Panc1 (cell line): ENCODE measurements around the gene CFDP1. TPM values are rescaled to one million over a fixed set of nuclear protein-coding genes. Genes with fewer than 3 reads are reported as not detected.

Experiments
- ATAC-seq: fragments of 200-7000 bp; cut with Tn5 transposase; 2 replicates; pipeline ENCODE4 v1.9.1; 2020; ENCODE audit warnings: mild to moderate bottlenecking, moderate library complexity
- BruUV-seq: library from RNA; stranded (reverse); fragments of 400-500 nt; replicated peaks from 2 replicates; lab custom pipeline; 2021; lab: Mats Ljungman, UMichigan
- CTCF ChIA-PET: fragments of 300-600 bp; sonication (Branson Sonifier 250); formaldehyde crosslinking; loops from one replicate; lab custom pipeline; 2022; ENCODE audit warnings: antibody characterized with exemption; lab: Charles Lee
- POLR2A ChIA-PET: fragments of 300-600 bp; sonication (Branson Sonifier 250); formaldehyde crosslinking; loops from one replicate; lab custom pipeline; 2022; ENCODE audit warnings: antibody characterized with exemption; lab: Charles Lee
- DNase-seq: peaks from one replicate; pipeline ENCODE4 v3.0.0-alpha.2; 2010; ENCODE audit warnings: low read depth, low spot score
- H3K27ac ChIP-seq: 2 replicates; pipeline ENCODE4 v1.5.1; 2011; ENCODE audit warnings: mild to moderate bottlenecking, low read length, inconsistent platforms
- H3K27me3 ChIP-seq: fragments of 200-500 bp; sonication (Bioruptor generic); 2 replicates; pipeline ENCODE4 v1.6.0; 2014; ENCODE audit warnings: low read length, inconsistent platforms; ENCODE audit not compliant: control insufficient read depth, insufficient read depth
- H3K36me3 ChIP-seq: fragments of 200-500 bp; sonication (Bioruptor generic); 2 replicates; pipeline ENCODE4 v1.5.1; 2014; ENCODE audit warnings: inconsistent platforms, mild to moderate bottlenecking, low read length, moderate library complexity; ENCODE audit not compliant: control insufficient read depth, insufficient read depth
- H3K4me1 ChIP-seq: 2 replicates; pipeline ENCODE4 v1.5.1; 2011; ENCODE audit warnings: inconsistent platforms, mild to moderate bottlenecking, low read length, moderate library complexity; ENCODE audit not compliant: control insufficient read depth, insufficient read depth
- H3K4me3 ChIP-seq, 2 experiments: 2 replicates each; pipeline ENCODE4 v1.5.1; 2011 to 2012; ENCODE audit warnings: low read depth in 2 of 2, low read length in 2 of 2, mild to moderate bottlenecking in 2 of 2, inconsistent platforms in 1 of 2, moderate library complexity in 1 of 2
- H3K9me3 ChIP-seq: fragments of 200-500 bp; sonication (Bioruptor generic); 2 replicates; pipeline ENCODE4 v1.5.1; 2014; ENCODE audit warnings: low read depth, mild to moderate bottlenecking, inconsistent platforms, low read length, moderate library complexity; ENCODE audit not compliant: control insufficient read depth, insufficient read depth
- POLR2AphosphoS5 ChIP-seq: IDR thresholded peaks from 2 replicates; pipeline ENCODE4 v1.6.1; 2012; ENCODE audit warnings: mild to moderate bottlenecking, low read depth, low read length, moderate library complexity
- SIN3A ChIP-seq: IDR thresholded peaks from 2 replicates; pipeline ENCODE4 v1.6.1; 2012; ENCODE audit warnings: low read depth, mild to moderate bottlenecking, low read length, moderate library complexity, borderline replicate concordance; ENCODE audit not compliant: insufficient read depth
- TCF7L2 ChIP-seq: IDR thresholded peaks from 2 replicates; pipeline ENCODE4 v1.6.1; 2011; ENCODE audit warnings: mild to moderate bottlenecking, low read depth, low read length, inconsistent platforms
- in situ Hi-C: cut with HindIII; loops from 2 replicates; pipeline ENCODE4 v1.10.0; 2016; ENCODE audit warnings: low sequenced_read_pairs, low pct_unique_long_range_greater_than_20kb
- intact Hi-C: fragments of 100-400 bp; cut with micrococcal nuclease; formaldehyde crosslinking; loops from one replicate; pipeline ENCODE4 v1.10.0; 2022; ENCODE audit not compliant: unreplicated experiment
- total RNA-seq: library from RNA; stranded (reverse); gene quantifications from one replicate; pipeline ENCODE4 v1.2.1, GENCODE V29; 2021; ENCODE audit not compliant: unreplicated experiment
- TF ChIP-seq, protein P1 (sequence below): fragments of 450-650 bp; IDR thresholded peaks from 2 replicates; pipeline ENCODE4 v1.5.1; 2017; ENCODE audit warnings: mild to moderate bottlenecking
- TF ChIP-seq, protein P2 (sequence below), 2 experiments: IDR thresholded peaks; 2 replicates each; pipeline ENCODE4 v1.6.1; 2011 to 2012; ENCODE audit warnings: low read depth in 2 of 2, control low read depth in 1 of 2, low read length in 1 of 2, mild to moderate bottlenecking in 1 of 2, moderate library complexity in 1 of 2; ENCODE audit not compliant: insufficient read depth in 1 of 2

Gene CFDP1
- total RNA-seq, 1 experiment from 2014 or later = 25.7 TPM

DNA sequence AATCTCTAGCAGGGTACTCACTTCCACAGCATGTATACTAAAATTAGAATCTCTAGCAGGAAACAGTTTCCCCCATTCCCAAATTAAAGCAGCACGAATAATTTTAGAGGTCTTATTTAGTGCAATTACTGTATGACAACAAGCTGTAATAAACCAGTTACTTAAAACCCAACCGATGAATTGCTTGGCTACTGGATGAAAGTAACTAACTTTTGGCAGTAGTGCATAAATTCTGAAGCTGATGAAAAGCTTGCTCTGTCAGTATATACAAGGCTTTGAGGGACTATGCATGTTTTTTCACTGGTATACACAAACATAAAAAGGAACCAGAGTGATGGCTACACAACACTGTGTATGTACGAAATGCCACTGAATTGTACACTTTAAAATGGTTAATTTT is 89.4 kb downstream of the CFDP1 start:
- DNase-seq (no peak), ATAC-seq (no peak)
- no peak overlapping the region for H3K4me3 ChIP-seq
- no TSS peak for BruUV-seq
- no peaks in the 10 kb centered on the region for H3K9me3 ChIP-seq
- H3K27ac ChIP-seq = peak overlapping the region; percentile 64; the same call in 1 of the 2 replicates
- H3K36me3 ChIP-seq = no peaks in the 10 kb centered on the region
- intact Hi-C loops = no loop called here
- H3K27me3 ChIP-seq = no peaks in the 10 kb centered on the region
- TF ChIP-seq, protein P1, sequence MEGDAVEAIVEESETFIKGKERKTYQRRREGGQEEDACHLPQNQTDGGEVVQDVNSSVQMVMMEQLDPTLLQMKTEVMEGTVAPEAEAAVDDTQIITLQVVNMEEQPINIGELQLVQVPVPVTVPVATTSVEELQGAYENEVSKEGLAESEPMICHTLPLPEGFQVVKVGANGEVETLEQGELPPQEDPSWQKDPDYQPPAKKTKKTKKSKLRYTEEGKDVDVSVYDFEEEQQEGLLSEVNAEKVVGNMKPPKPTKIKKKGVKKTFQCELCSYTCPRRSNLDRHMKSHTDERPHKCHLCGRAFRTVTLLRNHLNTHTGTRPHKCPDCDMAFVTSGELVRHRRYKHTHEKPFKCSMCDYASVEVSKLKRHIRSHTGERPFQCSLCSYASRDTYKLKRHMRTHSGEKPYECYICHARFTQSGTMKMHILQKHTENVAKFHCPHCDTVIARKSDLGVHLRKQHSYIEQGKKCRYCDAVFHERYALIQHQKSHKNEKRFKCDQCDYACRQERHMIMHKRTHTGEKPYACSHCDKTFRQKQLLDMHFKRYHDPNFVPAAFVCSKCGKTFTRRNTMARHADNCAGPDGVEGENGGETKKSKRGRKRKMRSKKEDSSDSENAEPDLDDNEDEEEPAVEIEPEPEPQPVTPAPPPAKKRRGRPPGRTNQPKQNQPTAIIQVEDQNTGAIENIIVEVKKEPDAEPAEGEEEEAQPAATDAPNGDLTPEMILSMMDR = no peak
- TF ChIP-seq, protein P2, sequence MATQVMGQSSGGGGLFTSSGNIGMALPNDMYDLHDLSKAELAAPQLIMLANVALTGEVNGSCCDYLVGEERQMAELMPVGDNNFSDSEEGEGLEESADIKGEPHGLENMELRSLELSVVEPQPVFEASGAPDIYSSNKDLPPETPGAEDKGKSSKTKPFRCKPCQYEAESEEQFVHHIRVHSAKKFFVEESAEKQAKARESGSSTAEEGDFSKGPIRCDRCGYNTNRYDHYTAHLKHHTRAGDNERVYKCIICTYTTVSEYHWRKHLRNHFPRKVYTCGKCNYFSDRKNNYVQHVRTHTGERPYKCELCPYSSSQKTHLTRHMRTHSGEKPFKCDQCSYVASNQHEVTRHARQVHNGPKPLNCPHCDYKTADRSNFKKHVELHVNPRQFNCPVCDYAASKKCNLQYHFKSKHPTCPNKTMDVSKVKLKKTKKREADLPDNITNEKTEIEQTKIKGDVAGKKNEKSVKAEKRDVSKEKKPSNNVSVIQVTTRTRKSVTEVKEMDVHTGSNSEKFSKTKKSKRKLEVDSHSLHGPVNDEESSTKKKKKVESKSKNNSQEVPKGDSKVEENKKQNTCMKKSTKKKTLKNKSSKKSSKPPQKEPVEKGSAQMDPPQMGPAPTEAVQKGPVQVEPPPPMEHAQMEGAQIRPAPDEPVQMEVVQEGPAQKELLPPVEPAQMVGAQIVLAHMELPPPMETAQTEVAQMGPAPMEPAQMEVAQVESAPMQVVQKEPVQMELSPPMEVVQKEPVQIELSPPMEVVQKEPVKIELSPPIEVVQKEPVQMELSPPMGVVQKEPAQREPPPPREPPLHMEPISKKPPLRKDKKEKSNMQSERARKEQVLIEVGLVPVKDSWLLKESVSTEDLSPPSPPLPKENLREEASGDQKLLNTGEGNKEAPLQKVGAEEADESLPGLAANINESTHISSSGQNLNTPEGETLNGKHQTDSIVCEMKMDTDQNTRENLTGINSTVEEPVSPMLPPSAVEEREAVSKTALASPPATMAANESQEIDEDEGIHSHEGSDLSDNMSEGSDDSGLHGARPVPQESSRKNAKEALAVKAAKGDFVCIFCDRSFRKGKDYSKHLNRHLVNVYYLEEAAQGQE (IDR thresholded peaks at IDR 0.05; ENCODE audit: insufficient read depth in 1 of 2, low read depth in 2 of 2, low read length in 1 of 2) = no peak
- TF ChIP-seq POLR2AphosphoS5 (no peak), TCF7L2 (no peak), SIN3A (no peak)
- in situ Hi-C loops = no loop called here
- H3K4me1 ChIP-seq = peaks cover 33% of the 10 kb centered on the region
- CTCF ChIA-PET = no interaction called here
- POLR2A ChIA-PET = interaction anchor here (0.6 kb wide), 1 partner anchor 113 kb away, joined by 8 read pairs; no protein-coding TSS in a partner anchor

DNA sequence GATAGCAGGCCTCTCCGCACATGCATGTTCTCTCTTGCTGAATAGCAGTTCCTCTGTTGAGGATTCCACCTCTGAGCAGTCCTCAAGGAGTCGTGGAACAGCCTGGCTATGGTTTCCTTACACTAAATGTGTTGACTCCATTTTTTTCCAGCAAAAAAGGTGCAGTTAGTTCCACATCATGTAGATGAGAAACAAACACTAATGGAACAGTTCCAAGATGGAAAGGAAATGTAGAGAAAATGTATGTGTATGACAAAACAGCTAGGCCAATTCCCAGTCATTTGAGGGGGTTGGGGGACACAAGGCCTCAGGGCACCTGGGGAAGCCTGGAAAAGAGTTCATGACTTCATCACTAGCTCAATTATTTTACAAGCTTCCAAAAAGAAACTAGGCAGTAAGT is 90.0 kb downstream of the CFDP1 start:
- POLR2A ChIA-PET = interaction anchor here (0.6 kb wide), 1 partner anchor 113 kb away, joined by 8 read pairs; no protein-coding TSS in a partner anchor
- CTCF ChIA-PET = no interaction called here
- TF ChIP-seq, protein P1 = no peak
- TF ChIP-seq, protein P2 (IDR thresholded peaks at IDR 0.05; ENCODE audit: insufficient read depth in 1 of 2, low read depth in 2 of 2, low read length in 1 of 2) = no peak
- TF ChIP-seq POLR2AphosphoS5 = no peak
- TF ChIP-seq TCF7L2 = no peak
- TF ChIP-seq SIN3A = no peak

More for the DNA sequence above, 90.0 kb downstream of the CFDP1 start:
- H3K27ac ChIP-seq = peak overlapping the region; percentile 64
- no peaks in the 10 kb centered on the region for H3K9me3 ChIP-seq
- intact Hi-C loops = no loop called here
- H3K27me3 ChIP-seq = no peaks in the 10 kb centered on the region
- no peak overlapping the region for H3K4me3 ChIP-seq
- no peak for ATAC-seq
- BruUV-seq = no TSS peak
- in situ Hi-C loops = no loop called here
- no peak for DNase-seq
- H3K36me3 ChIP-seq = no peaks in the 10 kb centered on the region
- H3K4me1 ChIP-seq = peaks cover 33% of the 10 kb centered on the region
